ENCODE data around the gene SLC12A2. TPM values are rescaled to one million over a fixed set of nuclear protein-coding genes. Genes with fewer than 3 reads are reported as not detected.

The SLC12A2 gene
- total and polyA plus RNA-seq, 9 of the 15 experiments (the other 6 are each of a cell fraction or from before 2014, with no cell fraction given): 5.1 to 20.3 (median 12.6) TPM

DNA sequence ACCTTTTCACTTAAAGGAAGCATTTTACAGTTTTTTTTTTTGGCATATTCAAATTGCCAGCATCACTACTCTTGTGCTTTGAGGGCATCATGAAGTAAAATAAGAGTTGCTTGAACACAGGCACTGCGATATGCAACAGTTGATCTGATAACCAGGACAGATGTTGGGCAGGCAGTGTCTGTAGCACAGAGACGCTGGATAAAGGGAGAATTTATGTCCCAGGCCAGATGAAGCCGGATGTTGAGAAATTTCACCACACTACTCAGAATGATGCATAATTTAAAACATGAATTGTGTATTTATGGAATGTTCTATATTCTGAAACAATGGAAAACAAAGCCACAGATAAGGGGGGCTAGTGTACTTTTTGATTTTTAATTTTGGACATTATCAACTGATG is 71.4 kb downstream of the SLC12A2 start (continued):
- no peak for TF ChIP-seq E2F5 (CRISPR knock-in tag; IDR thresholded peaks at IDR 0.05)

GRCh38 chr5:128155776-128156175 is 72.2 kb downstream of the SLC12A2 start:
- intact Hi-C loops (cut with micrococcal nuclease): no loop called here
- H4K20me1 ChIP-seq (replicated peaks; ENCODE audit: control insufficient read depth, insufficient read depth, low read length): no peaks in the 10 kb centered on the region
- H3K4me1 ChIP-seq (replicated peaks in 1 of 2; ENCODE audit: control insufficient read depth in 2 of 2, insufficient read depth in 2 of 2, low read length in 2 of 2): no peaks in the 10 kb centered on the region
- no peak overlapping the region for H3K4me2 ChIP-seq (ENCODE audit: insufficient read depth, low read length)
- ChIA-PET POLR2A (interaction anchor here (0.6 to 1.0 kb wide), 2 partner anchors 14 to 494 kb away, joined by 3 read pairs; no protein-coding TSS in a partner anchor), CTCF (ENCODE audit: low intra/inter-chr PET ratio) (no interaction called here)
- TF ChIP-seq PHB2 (IDR thresholded peaks at IDR 0.05; ENCODE audit: low read depth) (no peak), ZNF408 (CRISPR knock-in tag; IDR thresholded peaks at IDR 0.05; ENCODE audit: low read depth) (no peak), BCOR (IDR thresholded peaks at IDR 0.05) (no peak), MTF1 (CRISPR knock-in tag; IDR thresholded peaks at IDR 0.05; ENCODE audit: borderline replicate concordance) (no peak), DIDO1 (tag; IDR thresholded peaks at IDR 0.05; ENCODE audit: low read depth) (no peak)
- H3K27me3 ChIP-seq (ENCODE audit: control insufficient read depth in 2 of 2, insufficient read depth in 2 of 2, low read length in 2 of 2): no peaks in the 10 kb centered on the region
- H3K9ac ChIP-seq (ENCODE audit: insufficient read depth in 1 of 2, low read depth in 2 of 2, low read length in 2 of 2): no peak overlapping the region
- no peaks in the 10 kb centered on the region for H3K9me3 ChIP-seq (replicated peaks; ENCODE audit: control insufficient read depth, insufficient read depth, low read depth, low read length)
- H3K36me3 ChIP-seq (ENCODE audit: control insufficient read depth, insufficient read depth, low read length): peaks cover 26% of the 10 kb centered on the region; the same call in 2 of the 3 replicates
- no TSS peak for BruUV-seq (replicated peaks)
- ATAC-seq (no peak), DNase-seq (ENCODE audit: extremely low read depth in 1 of 4, low spot score in 3 of 4) (no peak), FAIRE-seq (no peak)
- in situ Hi-C loops (cut with MboI): no loop called here
- H3K79me2 ChIP-seq (ENCODE audit: control insufficient read depth, insufficient read depth, low read length): no peaks in the 10 kb centered on the region
- H2AFZ ChIP-seq (ENCODE audit: low read depth, low read length): no peak overlapping the region
- H3K9me1 ChIP-seq (ENCODE audit: control insufficient read depth, insufficient read depth, low read length): no peaks in the 10 kb centered on the region
- H3K4me3 ChIP-seq: no peak overlapping the region
- no peak overlapping the region for H3K27ac ChIP-seq (ENCODE audit: extremely low read depth, low read depth, low read length)
